K562 (cell line): ENCODE data around the gene RCOR3. TPM values are rescaled to one million over a fixed set of nuclear protein-coding genes. Genes with fewer than 3 reads are reported as not detected.

Source experiments
- CBX1 ChIP-seq: sonication (generic); IDR thresholded peaks from 2 replicates; pipeline ENCODE4 v1.6.1; 2016; ENCODE audit warnings: antibody characterized with exemption, low read depth, mild to moderate bottlenecking
- EGR1 ChIP-seq: fragments of 450-650 bp; conservative IDR thresholded peaks from 2 replicates; pipeline ENCODE4 v1.6.1; 2017; ENCODE audit warnings: mild to moderate bottlenecking
- FIP1L1 ChIP-seq: fragments of 200-400 bp; formaldehyde crosslinking; IDR thresholded peaks from 2 replicates; pipeline ENCODE4 v1.6.1; 2018; ENCODE audit warnings: mild to moderate bottlenecking, low read depth, low read length; ENCODE audit not compliant: poor library complexity, severe bottlenecking
- GTF2F1 ChIP-seq: IDR thresholded peaks from 2 replicates; pipeline ENCODE4 v1.6.1; 2011; ENCODE audit warnings: low read depth, low read length, improper control_type of control experiment
- KDM5B ChIP-seq: fragments of 200-600 bp; sonication (generic); IDR thresholded peaks from 2 replicates; pipeline ENCODE4 v1.6.1; 2012; ENCODE audit warnings: low read depth, mild to moderate bottlenecking, moderate library complexity, low read length, control low read depth, inconsistent platforms; ENCODE audit not compliant: insufficient replicate concordance
- POLR2G ChIP-seq: fragments of 200-400 bp; formaldehyde crosslinking; IDR thresholded peaks from 2 replicates; pipeline ENCODE4 v1.6.1; 2017; ENCODE audit warnings: low read depth, mild to moderate bottlenecking, antibody characterized with exemption, low read length, moderate library complexity
- SREBF2 ChIP-seq: sonication (generic); formaldehyde crosslinking; IDR thresholded peaks from 2 replicates; pipeline ENCODE4 v1.4.0; 2020; ENCODE audit warnings: mild to moderate bottlenecking, missing genetic modification reagents
- VEZF1 ChIP-seq: fragments of 200-800 bp; sonication (Bioruptor generic); IDR thresholded peaks from 2 replicates; pipeline ENCODE4 v1.6.1; 2017; ENCODE audit warnings: missing genetic modification characterization, missing compliant biosample characterization
- ZBTB1 ChIP-seq: sonication (generic); formaldehyde crosslinking; IDR thresholded peaks from 2 replicates; pipeline ENCODE4 v1.8.1; 2023; ENCODE audit warnings: missing genetic modification reagents, low read depth, mild to moderate bottlenecking, borderline replicate concordance
- ZBTB7A ChIP-seq: IDR thresholded peaks from 2 replicates; pipeline ENCODE4 v1.6.1; 2011; ENCODE audit warnings: low read depth, mild to moderate bottlenecking, low read length, moderate library complexity, borderline replicate concordance; ENCODE audit not compliant: control insufficient read depth
- ZFX ChIP-seq: sonication (generic); formaldehyde crosslinking; IDR thresholded peaks from 2 replicates; pipeline ENCODE4 v1.8.0; 2022; ENCODE audit warnings: mild to moderate bottlenecking, missing genetic modification reagents, moderate library complexity
- polyA plus RNA-seq, 8 experiments: library from polyadenylated mRNA; depleted of rRNA in 4 of 8; stranded (reverse) in 5 of 8; unstranded in 3 of 8; fragments of >200 nt; fragmentation: Nextera tagmentation in 2 of 8; fragmentation: Illumina TruSeq in 1 of 8; extraction: Ambion mirVana in 2 of 8; extraction: Trizol in 1 of 8; gene quantifications; 2 replicates each; pipeline versions ENCODE4 v1.2.1 to v1.2.3, GENCODE V29; 2011 to 2014; ENCODE audit warnings: inconsistent platforms in 1 of 8, missing spikeins in 1 of 8
- total RNA-seq, 7 experiments: library from RNA; depleted of rRNA in 6 of 7; stranded (reverse); fragments of >200 nt in 6 of 7; fragmentation: Illumina TruSeq in 2 of 7; extraction: Trizol in 2 of 7; gene quantifications; 2 replicates each; pipeline versions ENCODE4 v1.2.1 to v1.2.3, GENCODE V29; 2011 to 2021; ENCODE audit warnings: low replicate concordance in 1 of 7
- TF ChIP-seq, protein P1 (sequence below): fragments of 450-650 bp; IDR thresholded peaks from 2 replicates; pipeline ENCODE4 v1.6.1; 2017; ENCODE audit warnings: antibody characterized with exemption, mild to moderate bottlenecking
- TF ChIP-seq, protein P2 (sequence below): sonication (generic); formaldehyde crosslinking; IDR thresholded peaks from 2 replicates; pipeline ENCODE4 v1.9.0; 2022; ENCODE audit warnings: mild to moderate bottlenecking, missing genetic modification reagents
- TF ChIP-seq, protein P3 (sequence below), 2 experiments: fragments of 200-800 bp in 1 of 2; sonication (Bioruptor generic) in 1 of 2; sonication (generic) in 1 of 2; formaldehyde crosslinking in 1 of 2; IDR thresholded peaks in 1 of 2; conservative IDR thresholded peaks in 1 of 2; 2 replicates each; pipeline versions ENCODE4 v1.5.0 to v1.6.1; 2016 to 2020; ENCODE audit warnings: missing compliant biosample characterization in 1 of 2, missing genetic modification characterization in 1 of 2, missing genetic modification reagents in 1 of 2
- TF ChIP-seq, protein P4 (sequence below): sonication (generic); formaldehyde crosslinking; IDR thresholded peaks from 2 replicates; pipeline ENCODE4 v1.8.1; 2023; ENCODE audit warnings: mild to moderate bottlenecking, missing genetic modification reagents

The RCOR3 gene
- total and polyA plus RNA-seq, 9 of the 15 experiments (the other 6 are each of a cell fraction or from before 2014, with no cell fraction given) = 9.7 to 42.7 (median 29.5) TPM

DNA sequence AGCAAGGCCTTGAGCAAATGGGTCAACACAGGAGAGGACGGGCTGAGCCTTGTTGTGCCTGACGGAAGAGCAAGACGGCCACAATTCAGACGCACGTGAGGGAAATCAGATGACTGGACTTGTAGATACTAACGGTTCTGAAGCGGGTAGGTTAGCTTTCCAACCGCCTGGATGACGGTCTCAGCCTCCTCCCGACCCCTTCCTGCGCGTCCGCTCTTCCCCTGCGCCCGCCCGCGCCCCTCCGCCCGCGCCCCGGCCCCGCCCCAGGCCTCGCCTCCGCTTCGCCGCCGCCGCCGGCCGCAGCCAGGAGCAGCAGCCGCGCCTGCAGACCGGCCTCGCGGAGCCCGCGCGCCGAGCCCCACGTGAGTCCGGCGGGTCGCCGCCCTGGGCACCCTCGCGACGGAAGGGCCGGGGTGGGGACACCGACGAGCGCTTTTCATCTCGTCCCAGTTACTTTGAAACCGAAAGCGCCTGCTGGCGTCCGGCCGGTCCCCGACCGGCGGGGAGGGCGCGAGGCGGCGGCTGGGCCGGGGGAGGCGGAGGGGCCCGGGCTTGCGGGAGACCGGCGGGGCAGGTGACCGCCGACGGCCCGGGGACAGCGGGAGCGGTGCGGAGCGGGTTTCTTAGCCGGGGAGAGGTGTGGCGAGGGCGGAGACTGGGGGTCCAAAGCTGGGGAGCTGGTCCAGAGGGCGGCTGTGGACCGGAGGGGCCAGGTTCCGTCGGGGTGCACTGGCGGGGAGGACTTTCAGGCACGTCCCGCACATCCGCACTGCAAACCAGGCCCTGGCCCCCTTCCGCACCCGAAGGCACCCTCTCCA lies 67.6 kb downstream of the RCOR3 start, which contains the start of gene TRAF5 (continued):
- peak; percentile 84 for TF ChIP-seq POLR2G
- peak; percentile 30 for TF ChIP-seq FIP1L1
- peak; percentile 40; the same call in 1 of the 2 replicates for TF ChIP-seq EGR1
- TF ChIP-seq, protein P1, sequence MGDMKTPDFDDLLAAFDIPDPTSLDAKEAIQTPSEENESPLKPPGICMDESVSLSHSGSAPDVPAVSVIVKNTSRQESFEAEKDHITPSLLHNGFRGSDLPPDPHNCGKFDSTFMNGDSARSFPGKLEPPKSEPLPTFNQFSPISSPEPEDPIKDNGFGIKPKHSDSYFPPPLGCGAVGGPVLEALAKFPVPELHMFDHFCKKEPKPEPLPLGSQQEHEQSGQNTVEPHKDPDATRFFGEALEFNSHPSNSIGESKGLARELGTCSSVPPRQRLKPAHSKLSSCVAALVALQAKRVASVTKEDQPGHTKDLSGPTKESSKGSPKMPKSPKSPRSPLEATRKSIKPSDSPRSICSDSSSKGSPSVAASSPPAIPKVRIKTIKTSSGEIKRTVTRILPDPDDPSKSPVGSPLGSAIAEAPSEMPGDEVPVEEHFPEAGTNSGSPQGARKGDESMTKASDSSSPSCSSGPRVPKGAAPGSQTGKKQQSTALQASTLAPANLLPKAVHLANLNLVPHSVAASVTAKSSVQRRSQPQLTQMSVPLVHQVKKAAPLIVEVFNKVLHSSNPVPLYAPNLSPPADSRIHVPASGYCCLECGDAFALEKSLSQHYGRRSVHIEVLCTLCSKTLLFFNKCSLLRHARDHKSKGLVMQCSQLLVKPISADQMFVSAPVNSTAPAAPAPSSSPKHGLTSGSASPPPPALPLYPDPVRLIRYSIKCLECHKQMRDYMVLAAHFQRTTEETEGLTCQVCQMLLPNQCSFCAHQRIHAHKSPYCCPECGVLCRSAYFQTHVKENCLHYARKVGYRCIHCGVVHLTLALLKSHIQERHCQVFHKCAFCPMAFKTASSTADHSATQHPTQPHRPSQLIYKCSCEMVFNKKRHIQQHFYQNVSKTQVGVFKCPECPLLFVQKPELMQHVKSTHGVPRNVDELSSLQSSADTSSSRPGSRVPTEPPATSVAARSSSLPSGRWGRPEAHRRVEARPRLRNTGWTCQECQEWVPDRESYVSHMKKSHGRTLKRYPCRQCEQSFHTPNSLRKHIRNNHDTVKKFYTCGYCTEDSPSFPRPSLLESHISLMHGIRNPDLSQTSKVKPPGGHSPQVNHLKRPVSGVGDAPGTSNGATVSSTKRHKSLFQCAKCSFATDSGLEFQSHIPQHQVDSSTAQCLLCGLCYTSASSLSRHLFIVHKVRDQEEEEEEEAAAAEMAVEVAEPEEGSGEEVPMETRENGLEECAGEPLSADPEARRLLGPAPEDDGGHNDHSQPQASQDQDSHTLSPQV = peak; percentile 77
- no peak for TF ChIP-seq SREBF2 (CRISPR knock-in tag)
- TF ChIP-seq, protein P2, sequence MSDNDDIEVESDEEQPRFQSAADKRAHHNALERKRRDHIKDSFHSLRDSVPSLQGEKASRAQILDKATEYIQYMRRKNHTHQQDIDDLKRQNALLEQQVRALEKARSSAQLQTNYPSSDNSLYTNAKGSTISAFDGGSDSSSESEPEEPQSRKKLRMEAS (CRISPR knock-in tag) = 0 out of 2 replicates have a peak, but pooled peaks have one; percentile 45
- peak; percentile 75 for TF ChIP-seq VEZF1 (CRISPR knock-in tag)
- TF ChIP-seq, protein P3, sequence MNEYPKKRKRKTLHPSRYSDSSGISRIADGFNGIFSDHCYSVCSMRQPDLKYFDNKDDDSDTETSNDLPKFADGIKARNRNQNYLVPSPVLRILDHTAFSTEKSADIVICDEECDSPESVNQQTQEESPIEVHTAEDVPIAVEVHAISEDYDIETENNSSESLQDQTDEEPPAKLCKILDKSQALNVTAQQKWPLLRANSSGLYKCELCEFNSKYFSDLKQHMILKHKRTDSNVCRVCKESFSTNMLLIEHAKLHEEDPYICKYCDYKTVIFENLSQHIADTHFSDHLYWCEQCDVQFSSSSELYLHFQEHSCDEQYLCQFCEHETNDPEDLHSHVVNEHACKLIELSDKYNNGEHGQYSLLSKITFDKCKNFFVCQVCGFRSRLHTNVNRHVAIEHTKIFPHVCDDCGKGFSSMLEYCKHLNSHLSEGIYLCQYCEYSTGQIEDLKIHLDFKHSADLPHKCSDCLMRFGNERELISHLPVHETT (CRISPR knock-in tag; conservative IDR thresholded peaks at IDR 0.05 in 1 of 2, IDR thresholded peaks at IDR 0.05 in 1 of 2) = peak in 1 of 2 experiments; percentile 63; a peak in 2 of 4 replicates
- peak; percentile 28 for TF ChIP-seq KDM5B
- no peak; the same call in 1 of the 2 replicates for TF ChIP-seq CBX1
- TF ChIP-seq ZBTB7A = peak; percentile 69; the same call in 1 of the 2 replicates
- 0 out of 2 replicates have a peak, but pooled peaks have one; percentile 20 for TF ChIP-seq GTF2F1
- peak; percentile 50 for TF ChIP-seq ZFX (CRISPR knock-in tag)
- TF ChIP-seq ZBTB1 (CRISPR knock-in tag) = 0 out of 2 replicates have a peak, but pooled peaks have one; percentile 29
- TF ChIP-seq, protein P4, sequence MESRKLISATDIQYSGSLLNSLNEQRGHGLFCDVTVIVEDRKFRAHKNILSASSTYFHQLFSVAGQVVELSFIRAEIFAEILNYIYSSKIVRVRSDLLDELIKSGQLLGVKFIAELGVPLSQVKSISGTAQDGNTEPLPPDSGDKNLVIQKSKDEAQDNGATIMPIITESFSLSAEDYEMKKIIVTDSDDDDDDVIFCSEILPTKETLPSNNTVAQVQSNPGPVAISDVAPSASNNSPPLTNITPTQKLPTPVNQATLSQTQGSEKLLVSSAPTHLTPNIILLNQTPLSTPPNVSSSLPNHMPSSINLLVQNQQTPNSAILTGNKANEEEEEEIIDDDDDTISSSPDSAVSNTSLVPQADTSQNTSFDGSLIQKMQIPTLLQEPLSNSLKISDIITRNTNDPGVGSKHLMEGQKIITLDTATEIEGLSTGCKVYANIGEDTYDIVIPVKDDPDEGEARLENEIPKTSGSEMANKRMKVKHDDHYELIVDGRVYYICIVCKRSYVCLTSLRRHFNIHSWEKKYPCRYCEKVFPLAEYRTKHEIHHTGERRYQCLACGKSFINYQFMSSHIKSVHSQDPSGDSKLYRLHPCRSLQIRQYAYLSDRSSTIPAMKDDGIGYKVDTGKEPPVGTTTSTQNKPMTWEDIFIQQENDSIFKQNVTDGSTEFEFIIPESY = peak; percentile 35
